NCI-H510A treated with DMSO at 0.1 percent for 48 hours (cell line): ENCODE measurements around the gene CAST.
"Not testable (repeated sequence)": the region's sequence is repeated elsewhere in the genome, so short reads cannot be mapped to it uniquely, and the experiment has no call there.

Experiments
- DNase-seq: peaks from one replicate; lab custom pipeline; 2025; lab: John Stamatoyannopoulos, UW

Gene CAST

GRCh38 chr5:96714951-96715451 lies 52.8 kb downstream of the CAST start:
- DNase-seq = peak; percentile 41

GRCh38 chr5:96716007-96716406 lies 53.8 kb downstream of the CAST start:
- DNase-seq = no peak

- DNase-seq = no peak
These were observed 54.5 kb downstream of the CAST start for GRCh38 chr5:96716716-96717115.

DNA sequence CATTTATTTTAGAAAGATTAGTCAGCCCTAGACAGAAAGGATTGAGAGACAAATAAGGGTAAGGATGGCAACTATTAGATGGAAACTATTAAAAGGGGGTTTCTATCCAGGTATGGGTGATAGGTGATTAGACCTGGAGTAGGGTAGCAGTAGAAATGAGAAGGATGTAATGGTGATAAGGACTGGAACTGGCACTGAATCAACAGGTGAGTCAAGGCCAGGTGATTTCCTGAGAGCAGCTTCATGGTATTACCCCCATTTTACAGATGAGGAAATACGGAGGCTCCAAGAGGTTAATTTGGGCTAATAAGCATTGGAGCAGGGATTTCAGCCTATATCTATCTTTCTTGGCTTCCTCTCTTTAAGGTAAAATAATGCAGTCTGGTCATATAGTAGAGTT lies 55.7 kb downstream of the CAST start:
- DNase-seq = no peak

- peak; percentile 38 for DNase-seq
These were observed 56.5 kb downstream of the CAST start for GRCh38 chr5:96718635-96719077.

- no peak for DNase-seq
These were observed 58.2 kb downstream of the CAST start for GRCh38 chr5:96720408-96720807.

GRCh38 chr5:96721351-96721977 lies 59.3 kb downstream of the CAST start:
- no peak for DNase-seq

DNA sequence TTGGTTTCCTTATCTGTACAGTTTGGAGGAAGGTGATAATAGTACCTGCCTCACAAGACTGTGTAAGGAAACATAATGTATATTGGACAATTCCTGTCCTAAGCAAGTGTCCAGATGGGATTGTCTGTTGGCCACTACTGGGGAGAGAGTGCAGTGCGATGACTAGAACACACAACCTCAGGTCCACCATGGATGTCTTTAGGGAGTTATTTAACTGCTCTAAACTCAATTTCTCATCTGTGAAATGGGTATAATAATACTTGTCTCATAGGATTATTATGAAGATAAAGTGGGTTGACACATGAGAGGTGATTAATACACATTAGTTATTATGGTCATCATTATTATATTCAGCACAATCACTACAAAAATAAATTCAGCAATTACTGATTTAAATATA lies 63.1 kb downstream of the CAST start:
- DNase-seq = no peak

DNA sequence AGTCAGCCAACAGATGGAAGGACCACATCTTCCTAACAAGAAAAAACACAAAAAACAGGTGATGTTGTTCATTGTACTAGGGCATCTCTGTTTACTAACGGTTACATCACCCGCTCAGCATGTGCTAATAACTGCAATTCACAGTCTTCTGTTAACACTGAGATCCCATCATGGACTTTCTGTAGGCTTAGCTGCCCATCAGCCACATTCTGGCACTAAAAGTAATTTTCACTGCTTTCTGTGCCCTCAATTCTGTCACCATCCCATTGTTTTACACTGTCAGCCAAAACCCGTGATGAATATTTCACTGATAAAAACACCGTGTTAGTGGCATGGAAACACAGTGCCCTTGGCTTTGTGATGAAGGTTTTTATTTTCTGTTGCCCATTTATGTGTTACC lies 64.6 kb downstream of the CAST start:
- no peak for DNase-seq

DNA sequence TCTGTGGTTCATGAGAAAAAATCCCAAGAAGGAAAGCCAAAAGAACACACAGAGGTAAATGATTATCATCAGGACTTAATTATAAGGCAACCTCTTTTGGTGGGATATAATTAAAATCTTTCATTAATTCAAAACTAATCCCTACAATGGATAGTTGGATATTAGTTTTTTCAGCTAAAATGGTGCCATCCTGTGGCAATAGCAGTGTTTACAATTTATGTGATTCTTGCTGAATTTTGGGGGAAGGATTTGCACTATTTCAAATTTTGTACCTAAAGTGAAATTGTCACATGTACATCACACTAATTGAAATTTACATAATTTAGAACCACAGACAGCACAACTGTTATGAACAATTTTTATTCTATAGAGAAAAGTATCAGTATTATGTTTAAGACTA lies 67.0 kb downstream of the CAST start:
- DNase-seq = no peak

DNA sequence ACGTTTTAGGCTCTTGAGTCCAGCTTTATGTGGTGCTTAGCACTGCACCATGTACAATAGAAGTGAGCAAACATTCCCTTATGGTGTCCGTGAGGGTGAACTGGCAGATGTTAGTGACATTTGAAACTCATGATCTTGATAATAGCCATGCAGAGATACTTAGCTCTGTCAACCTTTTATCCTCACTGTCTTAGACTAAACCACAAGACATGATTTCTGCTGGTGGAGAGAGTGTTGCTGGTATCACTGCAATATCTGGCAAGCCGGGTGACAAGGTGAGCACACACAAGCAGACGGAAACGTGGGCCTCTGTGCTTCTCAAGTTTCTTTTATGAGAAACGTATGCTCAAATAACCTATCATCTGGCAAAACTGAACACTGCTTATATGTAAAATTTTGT lies 68.4 kb downstream of the CAST start:
- peak; percentile 90 for DNase-seq

DNA sequence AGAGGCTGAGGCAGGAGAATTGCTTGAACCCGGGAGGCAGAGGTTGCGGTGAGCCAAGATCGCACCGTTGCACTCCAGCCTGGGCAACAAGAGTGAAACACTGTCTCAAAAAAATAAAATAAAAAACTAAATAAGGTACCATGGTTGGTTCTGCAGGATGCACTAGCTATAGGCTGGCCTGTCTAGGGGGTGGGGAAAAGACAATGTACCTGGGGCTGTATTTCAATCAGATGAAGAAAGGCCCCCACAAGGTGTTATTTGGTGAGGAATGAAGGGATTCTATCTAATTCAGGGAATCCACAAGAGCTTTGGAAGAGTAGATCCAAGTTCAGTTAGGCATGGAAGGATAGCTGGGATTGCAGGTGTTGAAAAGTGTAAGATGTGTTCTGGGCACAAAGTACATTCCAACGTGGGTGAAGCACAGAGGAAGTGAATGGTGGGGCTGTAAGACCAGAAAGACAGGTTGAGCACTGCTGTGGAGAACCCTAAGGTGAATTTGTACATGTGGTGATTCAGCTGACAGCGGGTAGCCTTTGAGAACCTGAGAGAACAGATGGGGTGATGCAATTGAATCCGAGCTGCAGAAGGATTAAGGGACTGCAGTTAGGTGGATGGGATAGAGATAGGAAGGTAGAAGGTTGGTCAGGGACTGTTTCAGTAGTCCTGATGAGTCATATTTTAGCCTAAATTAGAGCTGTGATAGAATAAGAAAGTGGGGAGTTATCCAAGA lies 71.8 kb downstream of the CAST start:
- peak; percentile 21 for DNase-seq

DNA sequence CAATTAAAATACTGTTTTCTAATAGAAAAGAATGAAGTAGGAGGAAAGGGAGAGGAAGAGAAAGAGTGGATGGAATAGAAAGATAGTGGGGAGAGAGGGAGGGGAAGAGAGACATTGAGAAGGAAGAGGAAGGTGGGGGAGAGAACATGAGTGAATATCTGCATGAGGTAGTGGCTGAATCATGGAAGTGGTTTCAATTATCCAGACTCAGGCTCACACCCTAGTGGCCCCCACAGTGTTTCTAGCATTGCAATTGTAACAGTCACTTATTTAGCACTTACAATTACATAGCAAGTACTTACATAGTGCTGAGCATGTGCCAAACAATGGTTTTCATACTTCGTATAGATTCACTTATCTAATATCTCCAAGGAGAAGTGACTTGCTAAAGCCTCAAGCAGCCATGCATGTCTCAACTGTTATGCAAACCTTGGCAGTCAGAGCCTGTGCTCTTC lies 72.7 kb downstream of the CAST start:
- DNase-seq = no peak

DNA sequence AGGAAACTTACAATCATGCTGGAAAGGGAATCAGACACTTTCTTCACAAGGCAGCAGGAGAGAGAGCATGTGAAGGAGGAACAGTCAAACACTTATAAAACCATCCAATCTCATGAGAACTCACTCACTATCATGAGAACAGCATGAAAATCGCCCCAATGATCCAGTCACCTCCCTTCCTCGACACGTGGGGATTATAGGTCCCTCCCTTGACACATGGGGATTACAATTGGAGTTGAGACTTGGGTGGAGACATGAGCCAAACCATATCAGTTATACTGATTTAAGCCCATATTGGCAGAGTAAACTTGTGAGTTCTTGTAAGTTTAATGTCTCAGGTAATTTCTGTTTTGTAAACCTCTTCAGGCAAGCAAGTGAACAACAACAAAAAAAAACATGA lies 74.8 kb downstream of the CAST start:
- DNase-seq = no peak

DNA sequence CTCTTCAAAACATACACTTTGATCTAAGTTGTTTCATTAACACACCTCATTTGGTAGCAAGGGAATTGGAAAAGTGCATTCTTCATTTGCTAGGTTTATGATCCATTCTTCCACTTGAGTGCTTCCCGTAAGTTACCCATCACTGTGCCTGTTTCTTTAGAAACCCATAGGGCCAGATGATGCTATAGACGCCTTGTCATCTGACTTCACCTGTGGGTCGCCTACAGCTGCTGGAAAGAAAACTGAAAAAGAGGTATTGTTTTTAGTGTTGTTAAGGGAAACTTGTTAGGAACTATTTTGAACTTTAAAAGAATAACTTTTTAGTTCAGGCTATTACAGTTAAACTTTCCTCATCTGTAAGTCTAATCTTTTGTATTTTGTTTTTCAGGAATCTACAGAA lies 78.9 kb downstream of the CAST start:
- no peak for DNase-seq

DNA sequence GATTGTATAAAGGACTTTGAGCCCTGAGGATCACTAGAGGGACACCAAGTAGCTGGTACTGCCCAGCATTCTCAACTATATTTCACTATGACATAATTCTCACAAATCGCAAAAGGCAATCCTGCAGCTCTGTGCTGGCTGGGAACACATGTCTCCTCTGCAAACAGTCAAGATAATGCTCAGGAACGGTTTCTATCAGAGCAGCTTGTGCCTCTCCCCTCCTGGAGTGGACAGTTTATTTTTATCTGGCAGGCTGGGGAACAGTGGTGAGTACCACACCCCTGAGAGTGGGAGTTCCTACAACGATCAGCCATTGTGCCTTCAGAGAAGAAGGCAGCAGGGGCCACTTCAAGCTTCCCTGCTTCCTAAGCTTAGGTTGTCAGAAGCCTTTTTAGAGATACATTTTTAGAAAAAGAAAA lies 79.7 kb downstream of the CAST start:
- no peak for DNase-seq

- DNase-seq = no peak
These were observed 80.4 kb downstream of the CAST start for GRCh38 chr5:96742538-96742937.

DNA sequence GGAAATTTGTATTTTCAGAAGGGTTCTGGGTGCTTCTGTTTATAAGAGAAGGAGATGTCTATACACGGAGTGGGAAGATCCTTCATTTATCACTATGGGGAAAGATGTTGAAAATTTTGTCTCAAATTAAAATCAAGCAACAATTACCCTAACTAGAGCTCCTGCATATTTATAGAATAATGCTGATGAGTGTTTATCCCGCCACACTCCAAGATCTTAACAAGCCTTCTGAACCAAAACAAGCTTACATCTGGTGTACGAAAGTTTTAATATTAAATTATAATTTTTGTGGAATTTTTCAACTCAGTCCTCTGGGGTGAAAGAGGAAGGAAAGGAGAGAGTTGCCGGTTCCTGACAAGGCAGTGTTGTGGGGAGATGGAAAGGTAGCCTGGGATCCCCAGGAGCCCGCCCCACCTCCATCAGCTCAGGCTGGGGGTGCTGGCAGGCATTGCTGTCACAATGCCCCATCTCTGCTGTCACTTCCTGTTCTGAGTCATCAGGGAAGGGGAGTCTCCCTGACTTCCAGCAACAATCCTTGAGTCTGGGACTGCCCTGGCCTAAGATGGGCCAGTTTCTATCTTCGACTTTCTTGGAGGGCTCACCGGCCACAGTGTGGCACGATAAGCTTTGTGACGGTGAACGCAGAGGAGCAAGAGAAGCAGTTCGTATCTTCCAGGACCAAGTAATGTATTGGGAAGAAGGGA lies 81.0 kb downstream of the CAST start:
- DNase-seq = no peak

- no peak for DNase-seq
These were observed 81.6 kb downstream of the CAST start for GRCh38 chr5:96743805-96744204.

DNA sequence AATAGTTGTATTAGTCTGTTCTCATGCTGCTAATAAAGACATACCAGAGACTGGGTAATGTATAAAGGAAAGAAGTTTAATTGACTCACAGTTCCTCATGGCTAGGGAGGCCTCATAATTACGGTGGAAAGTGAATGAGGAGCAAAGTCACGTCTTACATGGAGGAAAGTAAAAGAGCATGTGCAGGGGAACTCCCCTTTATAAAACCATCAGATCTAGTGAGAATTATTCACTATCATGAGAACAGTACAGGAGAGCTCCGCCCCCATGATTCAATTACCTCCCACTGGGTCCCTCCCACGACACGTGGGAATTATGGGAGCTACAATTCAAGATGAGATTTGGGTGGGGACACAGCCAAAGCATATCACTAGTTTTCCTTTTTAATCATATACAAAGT lies 82.0 kb downstream of the CAST start:
- DNase-seq = not testable (repeated sequence)

- DNase-seq = no peak
These were observed 82.8 kb downstream of the CAST start for GRCh38 chr5:96745025-96745424.

DNA sequence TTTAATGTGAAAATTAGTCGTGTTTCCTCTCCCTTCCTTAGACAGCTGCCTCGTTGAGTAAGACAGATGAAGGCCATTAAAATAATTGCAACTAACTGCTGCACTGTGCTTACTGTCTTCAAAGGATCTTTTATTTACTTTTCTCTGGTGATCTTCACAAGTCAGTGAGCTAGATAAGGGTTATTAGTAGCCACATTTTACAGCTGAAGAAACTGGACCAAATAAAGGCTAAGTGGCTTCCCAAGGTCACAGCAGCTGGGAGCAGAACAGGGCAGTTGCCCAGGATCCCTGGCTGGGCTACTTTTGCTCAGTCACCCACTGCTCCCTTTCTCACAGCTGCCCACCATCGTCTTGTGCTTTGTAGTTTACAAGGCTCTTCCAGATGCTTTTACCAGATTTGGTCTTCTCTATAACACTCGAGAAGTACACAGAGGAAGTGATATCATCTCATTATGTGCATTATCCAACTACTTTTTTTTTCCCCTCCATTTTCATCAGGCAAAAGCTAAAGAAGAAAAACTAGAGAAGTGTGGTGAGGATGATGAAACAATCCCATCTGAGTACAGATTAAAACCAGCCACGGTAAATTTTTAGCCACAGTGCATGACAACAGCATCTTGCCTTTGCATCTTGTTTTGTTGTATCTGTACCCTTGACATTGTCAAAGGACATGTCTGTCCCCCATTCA lies 83.8 kb downstream of the CAST start:
- peak; percentile 22 for DNase-seq
